NCI-H128 (cell line): ENCODE measurements around the gene ANKRD11.
"Not testable (repeated sequence)": the region's sequence is repeated elsewhere in the genome, so short reads cannot be mapped to it uniquely, and the experiment has no call there.

Experiments used
- DNase-seq: peaks from one replicate; lab custom pipeline; 2025; ENCODE audit not compliant: unreplicated experiment; lab: John Stamatoyannopoulos, UW

Gene ANKRD11

GRCh38 chr16:89318871-89319630, 171.3 kb downstream of the ANKRD11 start:
- no peak for DNase-seq

- no peak for DNase-seq
Observed at GRCh38 chr16:89318430-89318758, 172.0 kb downstream of the ANKRD11 start.

GRCh38 chr16:89317729-89318429, 172.5 kb downstream of the ANKRD11 start:
- DNase-seq, result no peak

- no peak for DNase-seq
Observed at GRCh38 chr16:89317101-89317671, 173.2 kb downstream of the ANKRD11 start.

GRCh38 chr16:89316701-89317100, 173.7 kb downstream of the ANKRD11 start:
- DNase-seq, result no peak

- DNase-seq, result no peak
Observed at GRCh38 chr16:89315791-89316581, 174.4 kb downstream of the ANKRD11 start.

- DNase-seq, result no peak
Observed at GRCh38 chr16:89315271-89315670, 175.1 kb downstream of the ANKRD11 start.

GRCh38 chr16:89314854-89315253, 175.5 kb downstream of the ANKRD11 start:
- DNase-seq, result no peak

- no peak for DNase-seq
Observed at GRCh38 chr16:89314357-89314756, 176.0 kb downstream of the ANKRD11 start.

- DNase-seq, result no peak
Observed at GRCh38 chr16:89313583-89313982, 176.8 kb downstream of the ANKRD11 start.

GRCh38 chr16:89312598-89313299, 177.6 kb downstream of the ANKRD11 start:
- DNase-seq, result no peak

GRCh38 chr16:89312194-89312593, 178.2 kb downstream of the ANKRD11 start:
- no peak for DNase-seq

GRCh38 chr16:89311636-89312035, 178.7 kb downstream of the ANKRD11 start:
- DNase-seq, result no peak

- no peak for DNase-seq
Observed at GRCh38 chr16:89309438-89310122, 180.8 kb downstream of the ANKRD11 start.

GRCh38 chr16:89308391-89309333, 181.7 kb downstream of the ANKRD11 start:
- no peak for DNase-seq

- DNase-seq, result no peak
Observed at GRCh38 chr16:89307421-89307805, 182.9 kb downstream of the ANKRD11 start.

GRCh38 chr16:89306457-89307420, 183.6 kb downstream of the ANKRD11 start:
- not testable (repeated sequence) for DNase-seq
